Measurements from ENCODE around the gene RASAL2.
"Not testable (repeated sequence)": the region's sequence is repeated elsewhere in the genome, so short reads cannot be mapped to it uniquely, and the experiment has no call there.

The RASAL2 gene

DNA sequence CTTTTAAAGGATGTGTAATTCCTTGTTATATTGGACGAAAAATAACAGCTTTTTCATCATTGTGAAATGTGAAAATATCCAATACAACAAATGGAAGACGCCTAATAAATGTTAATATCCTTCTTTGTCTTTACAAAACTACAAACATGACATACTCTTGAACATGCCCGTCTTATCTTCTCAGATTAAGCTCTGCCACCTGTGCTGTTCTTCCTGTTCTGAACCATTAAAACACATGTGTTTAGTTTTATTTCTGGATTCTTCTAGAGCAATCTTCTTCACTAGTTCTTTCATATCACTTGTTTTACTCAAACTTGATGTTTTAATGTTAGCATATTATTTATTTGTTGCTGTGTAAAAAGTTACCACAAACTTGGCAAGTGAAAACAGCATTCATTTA is 255.9 kb downstream of the RASAL2 start:
- Mint-ChIP-seq H3K36me3 (ENCODE audit: low read depth) (peaks cover 6% of the 10 kb centered on the region), H3K4me1 (peaks cover 19% of the 10 kb centered on the region), H3K27me3 (ENCODE audit: low read depth) (no peaks in the 10 kb centered on the region), H3K4me3 (no peak overlapping the region), H3K9me3 (peaks cover 7% of the 10 kb centered on the region), H3K27ac (no peak overlapping the region)
- no peak for TF ChIP-seq CTCF (IDR thresholded peaks at IDR 0.05; ENCODE audit: unreplicated experiment in 3 of 3)

GRCh38 chr1:178351911-178352310 is 258.0 kb downstream of the RASAL2 start:
- not testable (repeated sequence) for H3K4me1 Mint-ChIP-seq; H3K36me3 Mint-ChIP-seq (ENCODE audit: low read depth); H3K27ac Mint-ChIP-seq; H3K9me3 Mint-ChIP-seq; H3K4me3 Mint-ChIP-seq; H3K27me3 Mint-ChIP-seq (ENCODE audit: low read depth)

GRCh38 chr1:178352790-178353416 is 259.0 kb downstream of the RASAL2 start:
- TF ChIP-seq CTCF (IDR thresholded peaks at IDR 0.05; ENCODE audit: unreplicated experiment in 3 of 3): no peak
- Mint-ChIP-seq H3K4me3 (no peak overlapping the region), H3K27me3 (ENCODE audit: low read depth) (no peaks in the 10 kb centered on the region), H3K4me1 (peaks cover 9% of the 10 kb centered on the region), H3K36me3 (ENCODE audit: low read depth) (peaks cover 6% of the 10 kb centered on the region), H3K9me3 (peaks cover 7% of the 10 kb centered on the region), H3K27ac (no peak overlapping the region)

GRCh38 chr1:178353524-178353923 is 259.6 kb downstream of the RASAL2 start:
- no peak overlapping the region for H3K4me3 Mint-ChIP-seq
- peaks cover 6% of the 10 kb centered on the region for H3K36me3 Mint-ChIP-seq (ENCODE audit: low read depth)
- H3K9me3 Mint-ChIP-seq: peaks cover 7% of the 10 kb centered on the region
- no peaks in the 10 kb centered on the region for H3K27me3 Mint-ChIP-seq (ENCODE audit: low read depth)
- TF ChIP-seq CTCF (IDR thresholded peaks at IDR 0.05; ENCODE audit: unreplicated experiment in 3 of 3): no peak
- no peak overlapping the region for H3K27ac Mint-ChIP-seq
- H3K4me1 Mint-ChIP-seq: peaks cover 9% of the 10 kb centered on the region

GRCh38 chr1:178354816-178355215 is 260.9 kb downstream of the RASAL2 start:
- Mint-ChIP-seq H3K27me3 (ENCODE audit: low read depth) (no peaks in the 10 kb centered on the region), H3K4me1 (peaks cover 7% of the 10 kb centered on the region), H3K4me3 (no peak overlapping the region), H3K9me3 (peaks cover 7% of the 10 kb centered on the region), H3K27ac (no peak overlapping the region), H3K36me3 (ENCODE audit: low read depth) (peaks cover 6% of the 10 kb centered on the region)
- no peak for TF ChIP-seq CTCF (IDR thresholded peaks at IDR 0.05; ENCODE audit: unreplicated experiment in 3 of 3)

GRCh38 chr1:178356299-178356698 is 262.4 kb downstream of the RASAL2 start:
- Mint-ChIP-seq H3K4me1 (no peaks in the 10 kb centered on the region), H3K4me3 (no peak overlapping the region), H3K9me3 (peaks cover 9% of the 10 kb centered on the region), H3K36me3 (ENCODE audit: low read depth) (peaks cover 6% of the 10 kb centered on the region), H3K27ac (no peak overlapping the region), H3K27me3 (ENCODE audit: low read depth) (no peaks in the 10 kb centered on the region)
- no peak for TF ChIP-seq CTCF (IDR thresholded peaks at IDR 0.05; ENCODE audit: unreplicated experiment in 3 of 3)

Data from nephron (organoid).